H1 (cell line): ENCODE results near the gene MBD5.

ENCODE experiments used
- BACH1 ChIP-seq: IDR thresholded peaks from 2 replicates; pipeline ENCODE4 v1.6.1; 2012; ENCODE audit warnings: low read length, improper control_type of control experiment
- BRCA1 ChIP-seq: IDR thresholded peaks from 2 replicates; pipeline ENCODE4 v1.6.1; 2012; ENCODE audit warnings: low read depth, low read length, improper control_type of control experiment
- CEBPB ChIP-seq: IDR thresholded peaks from 2 replicates; pipeline ENCODE4 v1.6.1; 2012; ENCODE audit warnings: low read depth, low read length
- HDAC6 ChIP-seq: IDR thresholded peaks from one replicate; pipeline ENCODE4 v1.7.1; 2012; ENCODE audit warnings: low read depth, mild to moderate bottlenecking, inconsistent platforms, low read length, moderate library complexity
- TF ChIP-seq, protein P1 (sequence below), 3 experiments: IDR thresholded peaks; 1 replicate in 2 of 3; 2 replicates in 1 of 3; pipeline versions ENCODE4 v1.5.1 to v1.6.1; 2011; ENCODE audit warnings: low read length in 3 of 3, mild to moderate bottlenecking in 3 of 3, inconsistent platforms in 2 of 3, low read depth in 1 of 3, moderate library complexity in 1 of 3; ENCODE audit not compliant: insufficient read depth in 1 of 3; ENCODE audit errors: control extremely low read depth in 1 of 3

DNA sequence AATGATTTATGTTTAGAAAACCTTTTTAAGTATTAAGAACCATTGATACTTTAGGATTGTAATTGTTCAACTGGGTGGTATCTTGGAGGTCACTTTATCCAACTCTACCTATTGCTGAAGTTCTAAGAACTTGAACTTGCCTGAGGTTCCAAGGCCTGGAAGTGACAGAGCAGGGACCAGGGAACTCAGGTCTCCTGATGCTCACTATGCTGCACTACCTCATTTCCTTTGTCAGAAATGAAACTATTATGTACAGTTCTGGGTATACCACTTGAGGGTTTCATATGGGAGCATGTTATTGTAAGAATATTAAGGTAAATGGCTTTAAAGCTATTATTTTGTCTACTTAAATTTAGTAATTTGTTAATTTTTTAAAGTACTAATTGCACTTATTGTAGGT lies 3.0 kb downstream of the MBD5 start:
- TF ChIP-seq CEBPB (no peak), BRCA1 (no peak), BACH1 (no peak), HDAC6 (no peak)
- TF ChIP-seq, protein P1, sequence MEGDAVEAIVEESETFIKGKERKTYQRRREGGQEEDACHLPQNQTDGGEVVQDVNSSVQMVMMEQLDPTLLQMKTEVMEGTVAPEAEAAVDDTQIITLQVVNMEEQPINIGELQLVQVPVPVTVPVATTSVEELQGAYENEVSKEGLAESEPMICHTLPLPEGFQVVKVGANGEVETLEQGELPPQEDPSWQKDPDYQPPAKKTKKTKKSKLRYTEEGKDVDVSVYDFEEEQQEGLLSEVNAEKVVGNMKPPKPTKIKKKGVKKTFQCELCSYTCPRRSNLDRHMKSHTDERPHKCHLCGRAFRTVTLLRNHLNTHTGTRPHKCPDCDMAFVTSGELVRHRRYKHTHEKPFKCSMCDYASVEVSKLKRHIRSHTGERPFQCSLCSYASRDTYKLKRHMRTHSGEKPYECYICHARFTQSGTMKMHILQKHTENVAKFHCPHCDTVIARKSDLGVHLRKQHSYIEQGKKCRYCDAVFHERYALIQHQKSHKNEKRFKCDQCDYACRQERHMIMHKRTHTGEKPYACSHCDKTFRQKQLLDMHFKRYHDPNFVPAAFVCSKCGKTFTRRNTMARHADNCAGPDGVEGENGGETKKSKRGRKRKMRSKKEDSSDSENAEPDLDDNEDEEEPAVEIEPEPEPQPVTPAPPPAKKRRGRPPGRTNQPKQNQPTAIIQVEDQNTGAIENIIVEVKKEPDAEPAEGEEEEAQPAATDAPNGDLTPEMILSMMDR (IDR thresholded peaks at IDR 0.05; ENCODE audit: control extremely low read depth in 1 of 3, insufficient read depth in 1 of 3, low read depth in 1 of 3, low read length in 3 of 3): no peak
